ENCODE measurements around the gene USP36. TPM values are rescaled to one million over a fixed set of nuclear protein-coding genes. Genes with fewer than 3 reads are reported as not detected.
A peak's percentile ranks its signal among the peaks of the same experiment; 100 is the strongest.
"Not testable (repeated sequence)": the region's sequence is repeated elsewhere in the genome, so short reads cannot be mapped to it uniquely, and the experiment has no call there.

USP36 gene
- total RNA-seq, 2 donors from 2014 or later: 31.2 to 66.6 TPM

DNA sequence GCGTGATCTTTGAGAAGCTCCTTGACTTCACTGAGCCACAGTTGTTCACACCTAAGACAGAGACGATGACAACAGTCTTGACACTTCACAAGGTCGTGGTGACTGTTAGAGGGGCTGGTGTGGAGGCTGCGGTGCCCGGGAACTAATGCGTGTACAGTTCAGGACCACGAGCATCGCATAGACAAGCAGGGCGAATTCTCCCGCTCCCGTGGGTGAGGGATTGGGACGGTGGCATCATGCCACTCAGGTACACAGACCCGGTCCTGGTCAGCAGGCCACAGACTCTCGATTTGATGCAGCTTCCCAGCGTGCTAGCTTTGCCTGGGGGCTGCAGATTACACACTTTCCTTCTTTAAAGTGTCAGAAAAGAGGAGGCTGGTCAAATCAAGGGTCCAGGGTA is 37.6 kb upstream of the USP36 start:
- intact Hi-C loops (cut with DNase I): no loop called here
- TF ChIP-seq, protein P1, sequence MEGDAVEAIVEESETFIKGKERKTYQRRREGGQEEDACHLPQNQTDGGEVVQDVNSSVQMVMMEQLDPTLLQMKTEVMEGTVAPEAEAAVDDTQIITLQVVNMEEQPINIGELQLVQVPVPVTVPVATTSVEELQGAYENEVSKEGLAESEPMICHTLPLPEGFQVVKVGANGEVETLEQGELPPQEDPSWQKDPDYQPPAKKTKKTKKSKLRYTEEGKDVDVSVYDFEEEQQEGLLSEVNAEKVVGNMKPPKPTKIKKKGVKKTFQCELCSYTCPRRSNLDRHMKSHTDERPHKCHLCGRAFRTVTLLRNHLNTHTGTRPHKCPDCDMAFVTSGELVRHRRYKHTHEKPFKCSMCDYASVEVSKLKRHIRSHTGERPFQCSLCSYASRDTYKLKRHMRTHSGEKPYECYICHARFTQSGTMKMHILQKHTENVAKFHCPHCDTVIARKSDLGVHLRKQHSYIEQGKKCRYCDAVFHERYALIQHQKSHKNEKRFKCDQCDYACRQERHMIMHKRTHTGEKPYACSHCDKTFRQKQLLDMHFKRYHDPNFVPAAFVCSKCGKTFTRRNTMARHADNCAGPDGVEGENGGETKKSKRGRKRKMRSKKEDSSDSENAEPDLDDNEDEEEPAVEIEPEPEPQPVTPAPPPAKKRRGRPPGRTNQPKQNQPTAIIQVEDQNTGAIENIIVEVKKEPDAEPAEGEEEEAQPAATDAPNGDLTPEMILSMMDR (IDR thresholded peaks at IDR 0.05): no peak
- TF ChIP-seq POLR2AphosphoS5 (IDR thresholded peaks at IDR 0.05): no peak
- no peak for TF ChIP-seq POLR2A (IDR thresholded peaks at IDR 0.05)

DNA sequence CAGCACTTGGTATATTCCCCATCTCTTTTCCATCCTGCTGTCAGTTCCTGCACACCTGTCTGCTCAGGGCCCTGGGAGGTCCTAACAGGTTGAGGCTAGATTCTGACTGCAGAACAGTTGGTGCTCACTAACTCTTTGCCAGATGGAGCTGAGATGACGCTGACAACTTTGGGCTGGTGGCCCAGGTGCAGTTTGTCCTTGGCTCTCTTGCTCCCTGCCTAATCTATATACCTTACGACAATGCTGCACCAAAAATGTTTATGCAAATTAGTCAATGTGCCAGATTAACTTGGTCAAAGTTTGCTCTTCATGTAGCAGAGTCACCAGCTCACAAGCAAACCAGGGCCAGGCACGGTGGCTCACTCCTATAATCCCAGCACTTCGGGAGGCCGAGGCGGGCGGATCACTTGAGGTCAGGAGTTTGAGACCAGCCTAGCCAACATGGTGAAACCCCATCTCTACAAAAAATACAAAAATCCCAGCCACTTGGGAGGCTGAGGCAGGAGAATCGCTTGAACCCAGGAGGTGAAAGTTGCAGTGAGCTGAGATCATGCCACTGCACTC is 36.4 kb upstream of the USP36 start:
- H3K9me3 ChIP-seq; H3K4me1 ChIP-seq (replicated peaks); DNase-seq (ENCODE audit: low spot score); H3K27ac ChIP-seq; H3K36me3 ChIP-seq; H3K27me3 ChIP-seq (replicated peaks; ENCODE audit: insufficient read depth); intact Hi-C loops (cut with DNase I); H3K4me3 ChIP-seq: not testable (repeated sequence)
- 59% methylated on average over 8 of the region's 8 CpGs for WGBS
- peak; percentile 62 for TF ChIP-seq POLR2AphosphoS5 (IDR thresholded peaks at IDR 0.05)

More for the DNA sequence above, 37.6 kb upstream of the USP36 start:
- 87% methylated on average over 15 of the region's 15 CpGs for WGBS
- Histone ChIP-seq H3K4me3 (no peak overlapping the region), H3K36me3 (no peaks in the 10 kb centered on the region), H3K9me3 (no peaks in the 10 kb centered on the region), H3K27ac (no peak overlapping the region), H3K27me3 (replicated peaks; ENCODE audit: insufficient read depth) (no peaks in the 10 kb centered on the region), H3K4me1 (replicated peaks) (peaks cover 3% of the 10 kb centered on the region)
- no peak for DNase-seq (ENCODE audit: low spot score)

DNA sequence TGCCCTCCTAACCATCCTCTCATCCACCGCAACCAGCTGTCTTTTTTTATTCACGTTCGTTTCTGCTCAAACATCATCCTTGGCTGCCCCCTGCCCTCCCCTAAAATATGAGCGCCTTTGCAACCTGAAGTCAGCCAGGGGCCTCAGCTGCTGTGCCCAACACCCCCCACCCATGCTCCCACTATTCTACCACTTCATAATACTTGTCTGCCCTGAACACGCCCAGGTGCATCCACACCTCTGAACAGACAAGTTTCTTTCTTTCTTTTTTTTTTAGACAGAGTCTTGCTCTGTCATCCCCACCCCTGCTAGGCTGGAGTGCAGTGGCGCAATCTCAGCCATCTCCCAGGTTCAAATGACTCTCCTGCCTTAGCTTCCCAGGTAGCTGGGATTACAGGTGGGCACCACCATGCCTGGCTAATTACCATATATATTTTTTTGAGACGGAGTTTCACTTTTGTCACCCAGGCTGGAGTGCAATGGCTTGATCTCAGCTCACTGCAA is 35.5 kb upstream of the USP36 start:
- Histone ChIP-seq H3K27me3 (replicated peaks; ENCODE audit: insufficient read depth) (no peaks in the 10 kb centered on the region), H3K27ac (no peak overlapping the region), H3K36me3 (no peaks in the 10 kb centered on the region), H3K4me3 (no peak overlapping the region), H3K4me1 (replicated peaks) (peaks cover 3% of the 10 kb centered on the region), H3K9me3 (no peaks in the 10 kb centered on the region)
- 85% methylated on average over 7 of the region's 7 CpGs for WGBS
- intact Hi-C loops (cut with DNase I): no loop called here
- TF ChIP-seq, protein P1 (IDR thresholded peaks at IDR 0.05): no peak
- no peak for TF ChIP-seq POLR2A (IDR thresholded peaks at IDR 0.05)
- TF ChIP-seq POLR2AphosphoS5 (IDR thresholded peaks at IDR 0.05): no peak
- no peak for DNase-seq (ENCODE audit: low spot score)

DNA sequence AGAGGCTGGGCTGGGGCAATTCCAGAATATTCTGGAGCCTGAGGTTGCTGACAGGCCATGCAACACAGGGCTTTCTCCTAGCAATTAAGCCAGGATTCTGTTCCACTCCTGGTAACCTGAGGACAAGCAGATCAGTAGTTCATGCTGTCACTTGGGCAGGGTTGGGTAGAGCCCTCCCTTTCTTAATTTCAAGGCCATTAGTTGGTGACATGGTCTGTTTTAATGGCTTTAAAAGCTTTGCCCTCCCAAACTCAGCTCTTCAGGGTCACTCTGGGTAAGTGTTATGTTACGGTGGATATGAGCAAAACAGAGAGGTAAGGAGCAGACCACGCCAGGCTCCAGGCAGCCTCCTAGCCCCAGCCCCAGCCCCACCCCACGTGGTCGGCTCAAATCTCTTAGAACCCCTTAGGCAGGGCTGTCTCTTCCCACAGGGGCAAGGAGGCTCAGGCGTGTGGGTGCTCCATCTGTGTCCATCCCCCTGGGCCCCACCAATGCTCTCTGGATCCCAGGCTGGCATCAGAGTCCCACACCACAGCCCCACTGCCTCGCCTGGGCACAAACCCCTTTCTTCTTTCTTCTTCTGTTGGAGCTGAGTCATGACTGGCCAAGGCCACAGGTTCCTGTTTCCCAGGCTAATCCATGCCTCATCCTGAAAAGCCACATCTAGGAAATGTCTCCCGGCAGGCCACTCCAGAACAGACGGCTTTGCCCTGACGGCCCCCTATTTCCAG is 34.9 kb upstream of the USP36 start:
- no peak overlapping the region for H3K4me3 ChIP-seq
- no peaks in the 10 kb centered on the region for H3K36me3 ChIP-seq
- TF ChIP-seq, protein P1 (IDR thresholded peaks at IDR 0.05): no peak
- TF ChIP-seq POLR2A (IDR thresholded peaks at IDR 0.05) (no peak), POLR2AphosphoS5 (IDR thresholded peaks at IDR 0.05) (no peak)
- H3K27me3 ChIP-seq (replicated peaks; ENCODE audit: insufficient read depth): no peaks in the 10 kb centered on the region
- no peak overlapping the region for H3K27ac ChIP-seq
- WGBS: 62% methylated on average over 9 of the region's 9 CpGs
- DNase-seq (ENCODE audit: low spot score): no peak
- no peaks in the 10 kb centered on the region for H3K9me3 ChIP-seq
- H3K4me1 ChIP-seq (replicated peaks): peaks cover 3% of the 10 kb centered on the region
- intact Hi-C loops (cut with DNase I): no loop called here

DNA sequence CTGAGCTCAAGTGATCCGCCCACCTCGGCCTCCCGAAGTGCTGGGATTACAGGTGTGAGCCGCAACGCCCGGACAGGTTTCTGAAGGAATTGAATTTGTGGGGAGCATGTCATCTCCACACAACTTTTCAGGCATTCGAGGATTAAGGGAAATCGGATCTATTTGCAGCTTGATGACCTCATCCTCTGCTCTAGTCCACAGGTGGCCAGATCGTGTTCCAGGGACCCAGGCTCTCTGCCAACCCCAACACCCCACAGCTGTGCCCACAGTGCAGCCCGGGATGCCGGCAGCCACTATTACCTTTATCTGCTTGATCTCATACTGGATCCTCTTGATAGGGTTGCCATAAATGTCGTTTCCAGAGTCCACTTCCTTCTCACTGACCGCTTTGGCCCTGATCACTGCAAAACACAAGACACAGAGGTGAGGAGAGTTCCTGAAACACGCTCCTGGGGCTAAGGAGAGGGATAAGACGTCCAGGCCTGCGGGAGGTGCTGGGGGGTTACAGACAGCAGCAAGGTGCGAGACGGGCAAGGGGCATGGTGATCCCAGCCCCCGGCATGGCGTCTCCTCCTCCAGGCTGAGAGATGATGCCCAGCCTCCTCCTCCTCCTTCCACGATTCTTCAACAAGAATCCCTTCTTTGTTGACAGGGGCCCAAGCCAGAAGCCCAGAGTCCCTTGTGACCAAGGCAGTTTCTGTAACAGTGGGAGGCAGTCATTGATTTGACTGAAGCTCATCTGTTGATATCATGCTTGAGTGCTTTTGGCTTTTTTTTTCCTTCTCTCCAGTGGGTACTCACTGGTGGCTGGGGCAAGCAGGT is 33.1 kb upstream of the USP36 start:
- peak overlapping the region; percentile 48 for H3K27ac ChIP-seq
- no peaks in the 10 kb centered on the region for H3K27me3 ChIP-seq (replicated peaks; ENCODE audit: insufficient read depth)
- H3K36me3 ChIP-seq: no peaks in the 10 kb centered on the region
- DNase-seq (ENCODE audit: low spot score): peak; percentile 51
- peak; percentile 68 for TF ChIP-seq POLR2AphosphoS5 (IDR thresholded peaks at IDR 0.05)
- no peak for TF ChIP-seq POLR2A (IDR thresholded peaks at IDR 0.05)
- no peak overlapping the region for H3K4me3 ChIP-seq
- no peaks in the 10 kb centered on the region for H3K9me3 ChIP-seq
- H3K4me1 ChIP-seq (replicated peaks): no peaks in the 10 kb centered on the region
- 33% methylated on average over 21 of the region's 21 CpGs for WGBS
- intact Hi-C loops (cut with DNase I): no loop called here

All from prostate gland (tissue), 2 donors.